ENCODE results near the gene CHD5.

DNA sequence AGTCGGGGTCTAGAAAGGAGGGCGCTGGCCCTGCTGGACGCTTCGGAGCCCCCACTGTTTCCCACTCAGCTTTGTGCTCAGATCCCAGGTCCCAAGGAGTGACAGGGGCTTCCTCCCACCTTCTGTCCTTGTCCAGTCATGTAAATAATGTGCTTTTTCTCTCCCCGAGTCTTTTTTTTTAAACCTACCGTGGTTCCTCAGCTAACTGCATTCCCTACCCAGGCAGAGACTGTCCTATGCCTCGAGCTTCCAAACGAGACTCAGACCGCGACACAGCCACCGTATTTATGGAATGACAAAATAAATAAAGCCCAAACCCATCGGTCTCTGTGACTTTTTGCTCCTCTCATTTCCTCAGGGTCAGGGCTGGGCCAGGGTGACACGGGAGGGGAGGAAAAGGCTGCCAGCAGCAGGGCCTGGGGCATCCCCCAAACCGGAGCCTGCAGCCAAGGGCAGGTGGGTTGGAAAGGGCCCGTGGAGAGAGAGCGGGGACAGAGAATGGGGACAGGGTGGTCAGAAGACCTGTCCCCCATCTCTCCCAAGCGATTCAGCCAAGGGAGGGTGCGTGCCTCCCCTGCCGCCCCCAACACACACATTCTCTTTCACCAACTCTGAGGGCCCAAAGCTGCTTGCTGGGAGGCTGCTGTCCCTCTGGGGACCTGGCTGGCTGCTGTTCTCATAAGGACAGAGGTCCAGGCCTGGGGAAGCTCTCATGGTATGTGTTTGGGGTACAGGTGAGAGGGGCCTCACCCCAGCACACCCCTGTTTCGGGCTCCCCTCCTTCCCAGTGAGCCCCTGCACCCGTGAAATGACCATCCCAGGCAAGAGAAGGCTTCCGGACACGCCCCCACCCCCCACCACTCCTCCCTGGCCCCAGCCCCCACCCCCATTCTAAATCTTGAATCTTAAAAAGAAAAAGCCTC lies 79.0 kb downstream of the CHD5 start:
- TF ChIP-seq ESRRA (IDR thresholded peaks at IDR 0.05; ENCODE audit: borderline replicate concordance, low read length) (no peak), POLR2A (IDR thresholded peaks at IDR 0.05; ENCODE audit: low read length) (no peak), EP300 (IDR thresholded peaks at IDR 0.05) (no peak), RCOR1 (IDR thresholded peaks at IDR 0.05; ENCODE audit: low read depth, low read length) (no peak), RNF2 (IDR thresholded peaks at IDR 0.05; ENCODE audit: borderline replicate concordance, low read depth) (no peak), POLR2AphosphoS2 (conservative IDR thresholded peaks at IDR 0.05; ENCODE audit: low read length) (no peak), PHF8 (IDR thresholded peaks at IDR 0.05; ENCODE audit: borderline replicate concordance, low read depth) (no peak), EHMT2 (IDR thresholded peaks at IDR 0.05; ENCODE audit: low read depth) (no peak)
- TF ChIP-seq, protein P1, sequence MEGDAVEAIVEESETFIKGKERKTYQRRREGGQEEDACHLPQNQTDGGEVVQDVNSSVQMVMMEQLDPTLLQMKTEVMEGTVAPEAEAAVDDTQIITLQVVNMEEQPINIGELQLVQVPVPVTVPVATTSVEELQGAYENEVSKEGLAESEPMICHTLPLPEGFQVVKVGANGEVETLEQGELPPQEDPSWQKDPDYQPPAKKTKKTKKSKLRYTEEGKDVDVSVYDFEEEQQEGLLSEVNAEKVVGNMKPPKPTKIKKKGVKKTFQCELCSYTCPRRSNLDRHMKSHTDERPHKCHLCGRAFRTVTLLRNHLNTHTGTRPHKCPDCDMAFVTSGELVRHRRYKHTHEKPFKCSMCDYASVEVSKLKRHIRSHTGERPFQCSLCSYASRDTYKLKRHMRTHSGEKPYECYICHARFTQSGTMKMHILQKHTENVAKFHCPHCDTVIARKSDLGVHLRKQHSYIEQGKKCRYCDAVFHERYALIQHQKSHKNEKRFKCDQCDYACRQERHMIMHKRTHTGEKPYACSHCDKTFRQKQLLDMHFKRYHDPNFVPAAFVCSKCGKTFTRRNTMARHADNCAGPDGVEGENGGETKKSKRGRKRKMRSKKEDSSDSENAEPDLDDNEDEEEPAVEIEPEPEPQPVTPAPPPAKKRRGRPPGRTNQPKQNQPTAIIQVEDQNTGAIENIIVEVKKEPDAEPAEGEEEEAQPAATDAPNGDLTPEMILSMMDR (IDR thresholded peaks at IDR 0.05), result no peak
